GM18517 (cell line): ENCODE results near the gene ADD2.
"Not testable (repeated sequence)": the region's sequence is repeated elsewhere in the genome, so short reads cannot be mapped to it uniquely, and the experiment has no call there.

ENCODE experiments used
- ATAC-seq: cut with Tn5 transposase; IDR thresholded peaks from one replicate; pipeline ENCODE4 v1.9.1; 2021; ENCODE audit warnings: mild to moderate bottlenecking, moderate library complexity; ENCODE audit not compliant: unreplicated experiment

The ADD2 gene

DNA sequence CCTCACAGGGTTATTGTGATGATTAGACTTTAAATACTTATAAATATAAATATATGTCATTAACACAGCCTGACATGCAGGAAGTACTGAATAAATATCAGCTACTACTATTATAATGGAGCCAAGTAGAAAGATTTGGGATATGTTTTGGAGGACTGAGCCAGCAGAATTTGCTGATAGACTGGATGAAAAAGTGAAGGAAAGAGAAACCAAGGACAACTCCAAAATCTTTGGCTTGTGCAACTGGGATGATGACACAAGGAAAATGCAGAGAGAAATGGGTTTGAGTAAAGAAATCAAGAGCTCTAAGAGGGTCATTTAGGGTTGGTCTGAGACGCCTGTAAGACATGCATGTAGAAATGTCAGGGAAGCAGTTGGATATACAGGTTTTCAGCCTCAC is 15.6 kb downstream of the ADD2 start:
- no peak for ATAC-seq

DNA sequence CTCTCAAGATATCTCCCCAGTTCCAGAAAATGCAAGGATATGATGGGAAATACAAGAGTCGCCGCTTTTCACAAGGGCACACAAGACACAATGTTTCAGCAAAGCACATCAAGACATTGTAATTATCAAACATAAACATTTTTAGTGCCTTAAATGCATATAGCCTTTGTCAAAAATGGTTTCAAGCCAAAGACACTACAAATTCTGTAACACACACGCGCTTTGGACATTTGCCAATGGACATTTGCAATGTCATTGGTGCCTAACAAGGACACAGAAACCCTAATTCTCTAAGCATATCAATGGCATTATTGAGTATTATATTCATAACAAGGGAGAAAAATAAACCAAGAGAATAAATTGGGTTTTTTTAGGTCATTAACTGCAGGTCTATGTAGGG is 16.1 kb downstream of the ADD2 start:
- no peak for ATAC-seq

DNA sequence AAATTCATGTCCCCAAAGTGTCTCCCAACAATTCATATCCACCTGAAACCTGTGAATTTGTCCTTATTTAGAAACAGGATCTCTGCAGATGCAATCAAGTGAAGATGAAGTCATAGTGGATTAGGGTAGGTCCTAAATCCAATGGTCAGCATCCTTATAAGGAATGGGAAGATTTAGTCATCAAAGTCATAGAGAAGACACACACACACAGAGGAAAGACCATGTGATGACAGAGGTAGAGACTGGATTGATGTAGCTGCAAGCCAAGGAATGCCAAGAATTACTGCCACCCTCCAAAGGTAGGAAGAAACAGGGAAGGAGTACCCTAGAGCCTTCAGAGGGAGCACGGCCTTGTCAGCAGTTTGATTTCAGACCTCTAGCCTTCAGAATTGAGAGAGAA is 17.7 kb downstream of the ADD2 start:
- ATAC-seq = no peak

DNA sequence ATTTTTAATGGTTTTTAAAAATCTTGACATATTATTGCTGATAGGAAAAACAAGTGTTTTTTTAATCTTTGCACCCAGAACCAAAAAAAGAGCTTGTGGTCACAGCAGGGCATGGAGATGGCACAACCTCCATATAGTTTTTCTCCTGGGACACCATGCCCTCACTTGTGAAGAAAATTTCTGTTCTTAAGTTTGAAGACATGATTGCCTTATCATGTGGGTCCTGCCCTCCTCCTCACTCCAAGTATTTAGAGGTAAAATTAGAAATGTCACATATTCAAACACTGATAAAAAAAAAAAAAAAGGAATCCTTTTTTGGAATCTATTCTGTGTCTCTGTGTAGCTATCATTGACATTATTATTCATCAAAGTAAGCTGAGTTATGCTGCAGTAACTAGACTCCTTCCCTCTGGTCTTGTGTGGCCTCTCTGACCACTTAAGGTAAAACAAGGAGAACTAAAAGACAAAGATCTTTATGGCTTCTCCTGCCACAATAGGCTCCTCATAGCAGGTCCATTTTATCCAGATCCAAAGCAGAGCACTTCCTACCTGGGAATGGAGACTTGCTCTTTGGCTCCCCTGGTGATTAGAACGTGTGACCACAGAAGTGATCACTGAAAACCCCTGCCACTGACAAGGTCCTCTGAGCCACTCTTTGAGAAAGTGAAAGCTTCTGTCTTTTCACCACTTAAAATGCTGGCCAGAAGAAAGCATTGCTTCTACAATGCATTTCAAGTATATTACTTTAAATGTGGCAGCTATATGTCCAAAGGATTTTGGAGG is 19.8 kb downstream of the ADD2 start:
- ATAC-seq = no peak

DNA sequence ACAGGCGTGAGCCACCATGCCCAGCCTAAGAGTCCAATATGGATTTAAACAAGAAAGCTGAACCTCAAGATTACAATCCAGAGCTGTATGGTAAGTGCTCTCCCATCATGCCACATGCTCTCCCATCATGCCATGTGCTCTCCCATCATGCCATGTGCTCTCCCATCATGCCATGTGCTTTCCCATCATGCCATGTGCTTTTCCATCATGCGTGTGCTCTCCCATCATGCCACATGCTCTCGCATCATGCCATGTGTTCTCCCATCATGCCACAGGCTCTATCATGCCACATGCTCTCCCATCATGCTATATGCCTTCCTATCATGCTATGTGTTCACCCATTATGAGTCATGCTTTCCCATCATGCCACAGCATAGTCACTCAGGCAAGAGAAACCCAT is 20.7 kb downstream of the ADD2 start:
- no peak for ATAC-seq

DNA sequence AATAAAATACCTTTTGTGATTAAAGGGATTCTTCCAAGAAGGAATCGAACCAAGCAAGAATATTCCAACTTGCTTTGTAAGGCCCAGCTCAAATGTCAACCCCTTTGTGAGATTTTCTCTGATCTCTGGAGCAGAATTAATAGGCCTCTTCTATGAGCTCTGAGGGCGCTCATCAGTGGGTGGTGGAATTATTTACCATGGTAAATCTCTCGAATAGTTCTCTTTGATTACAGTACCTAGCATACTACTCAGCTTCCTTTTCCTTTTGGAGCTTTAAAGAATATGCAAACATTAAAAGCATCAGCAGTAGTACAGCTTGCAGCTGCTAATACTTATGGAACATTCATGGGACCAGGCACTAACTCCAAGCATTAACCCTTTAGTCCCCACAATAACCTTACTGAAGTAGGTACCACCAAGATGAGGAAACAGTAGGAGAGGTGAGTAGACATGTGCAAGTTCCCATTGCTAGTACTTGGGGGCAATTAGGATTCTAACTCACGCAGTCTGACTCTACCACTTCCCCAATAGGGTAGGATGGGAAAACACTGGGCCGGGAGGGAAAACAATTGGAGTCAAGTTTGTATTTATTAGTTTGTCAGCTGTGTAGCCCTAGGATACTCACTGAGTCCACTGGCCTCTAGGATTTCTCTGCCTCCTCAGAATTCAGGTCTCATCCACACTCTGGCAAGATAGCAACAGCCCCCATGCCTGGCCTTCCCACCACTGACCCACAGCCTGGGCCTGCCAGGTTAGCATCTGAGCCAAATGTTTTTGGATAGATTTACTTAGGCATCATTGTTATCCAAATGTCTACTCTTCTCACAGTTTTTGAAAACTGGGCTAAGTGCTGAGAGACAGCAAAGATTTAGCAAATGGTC is 21.7 kb downstream of the ADD2 start:
- ATAC-seq = no peak

DNA sequence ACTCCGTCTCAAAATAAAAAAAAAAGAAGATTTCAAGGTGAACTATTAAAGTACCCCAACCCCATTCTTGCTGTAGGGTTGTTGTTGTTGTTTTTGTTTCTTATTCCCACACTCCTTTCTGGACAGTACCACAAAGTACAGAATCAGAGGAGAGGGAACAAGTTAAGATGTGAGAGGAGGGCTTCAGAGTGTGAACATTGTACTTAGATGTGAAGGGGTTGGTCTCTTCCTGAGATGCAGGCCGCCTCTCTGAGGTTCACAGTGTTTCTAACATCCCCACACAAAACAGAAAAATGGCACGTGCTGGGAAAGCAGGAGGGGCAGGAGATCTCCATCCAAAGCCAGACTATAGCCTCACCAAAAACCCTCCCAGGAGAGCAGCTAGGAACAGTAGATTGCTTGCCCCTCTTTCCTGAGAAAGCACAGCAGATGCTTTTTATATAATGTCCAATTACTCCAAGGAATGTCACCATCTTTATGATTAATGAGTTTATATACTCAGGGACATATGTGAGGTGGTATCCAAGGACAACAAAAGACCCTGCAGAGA is 22.6 kb downstream of the ADD2 start:
- no peak for ATAC-seq

DNA sequence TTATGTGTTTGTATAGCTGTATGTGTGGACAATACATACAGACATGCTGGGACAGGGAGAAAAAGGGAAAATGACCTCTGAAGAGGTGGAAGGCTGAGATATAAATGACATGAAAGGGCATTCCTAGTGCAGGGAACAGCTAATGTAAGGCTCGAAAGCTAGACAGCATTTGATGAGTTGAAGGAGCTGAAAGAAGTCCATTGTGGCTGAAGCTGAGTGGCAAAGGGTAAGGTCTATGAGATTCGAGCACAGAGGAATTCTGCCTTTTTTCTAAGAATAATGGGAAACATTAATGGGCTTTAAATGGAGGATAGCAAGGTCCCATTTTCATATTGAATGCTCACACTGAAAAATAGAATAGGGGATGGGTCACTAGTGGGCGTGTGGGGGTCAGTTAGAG is 23.6 kb downstream of the ADD2 start:
- no peak for ATAC-seq

DNA sequence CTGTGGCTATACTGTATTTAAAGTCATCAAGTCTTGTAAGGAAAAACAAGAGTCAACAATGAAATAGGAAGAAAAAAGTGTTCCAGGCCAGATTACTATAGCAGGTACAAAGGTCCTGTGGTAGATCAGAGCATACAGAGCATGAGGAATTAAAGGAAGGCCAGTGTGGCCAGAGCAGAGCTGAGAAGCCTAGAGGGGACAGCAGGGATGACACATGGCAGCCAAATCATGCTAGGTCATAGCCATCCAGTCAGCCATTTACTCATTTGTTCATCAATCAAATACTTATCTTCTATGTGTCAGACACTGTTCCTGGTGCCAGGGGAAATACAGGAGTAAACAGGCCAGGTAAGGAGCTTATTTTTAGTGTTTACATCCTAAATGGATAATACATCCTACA is 24.3 kb downstream of the ADD2 start:
- no peak for ATAC-seq

DNA sequence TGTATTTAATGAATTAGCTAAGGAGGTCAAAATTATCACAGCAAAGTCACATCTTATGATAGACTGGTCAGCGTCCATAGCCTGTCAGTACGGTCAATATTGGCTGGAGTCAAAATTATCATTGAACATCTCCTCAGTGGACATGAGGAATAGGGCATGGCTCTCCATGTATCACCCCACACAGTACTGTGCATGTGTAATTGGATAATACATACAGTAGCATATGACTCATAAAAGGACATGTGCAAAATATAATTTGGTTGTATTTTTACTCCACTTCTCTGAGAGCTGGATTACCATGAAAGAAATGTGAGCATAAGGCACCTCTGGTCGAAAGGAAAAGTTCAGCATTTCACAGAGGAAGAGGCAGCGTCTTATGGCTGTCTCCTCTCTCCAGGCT is 24.9 kb downstream of the ADD2 start:
- no peak for ATAC-seq

DNA sequence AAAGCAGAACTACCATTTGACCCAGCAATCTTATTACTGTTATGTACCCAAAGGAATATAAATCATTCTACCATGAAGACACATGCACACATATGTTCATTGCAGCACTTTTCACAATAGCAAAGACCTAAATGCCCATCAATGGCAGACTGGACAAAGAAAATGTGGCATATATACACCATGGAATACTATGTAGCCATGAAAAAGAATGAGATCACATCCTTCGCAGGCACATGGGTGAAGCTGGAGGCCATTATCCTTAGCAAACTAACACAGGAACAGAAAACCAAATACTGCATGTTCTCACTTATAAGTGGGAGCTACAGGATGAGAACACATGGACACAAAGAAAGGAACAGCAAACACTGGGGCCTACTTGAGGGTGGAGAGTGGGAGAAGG is 28.5 kb downstream of the ADD2 start:
- ATAC-seq = not testable (repeated sequence)

DNA sequence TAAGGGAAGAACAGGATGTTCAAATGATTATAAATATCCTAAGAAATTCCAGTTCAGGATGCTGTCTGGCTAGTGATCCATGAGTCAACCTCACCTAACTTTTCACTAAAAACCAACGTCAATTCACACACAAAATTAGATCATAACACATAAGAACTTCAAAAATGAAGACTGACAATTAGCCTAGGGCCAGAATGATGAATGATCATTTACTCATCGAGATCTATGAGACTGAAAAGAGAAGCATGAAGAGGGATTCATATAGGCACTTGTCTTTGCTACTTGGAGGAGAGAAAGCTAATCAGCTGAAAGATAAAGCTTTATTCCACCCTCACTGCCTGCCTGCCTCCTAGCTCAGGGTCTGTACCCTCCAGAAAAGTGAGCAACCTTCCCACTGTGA is 29.8 kb downstream of the ADD2 start:
- ATAC-seq = no peak

DNA sequence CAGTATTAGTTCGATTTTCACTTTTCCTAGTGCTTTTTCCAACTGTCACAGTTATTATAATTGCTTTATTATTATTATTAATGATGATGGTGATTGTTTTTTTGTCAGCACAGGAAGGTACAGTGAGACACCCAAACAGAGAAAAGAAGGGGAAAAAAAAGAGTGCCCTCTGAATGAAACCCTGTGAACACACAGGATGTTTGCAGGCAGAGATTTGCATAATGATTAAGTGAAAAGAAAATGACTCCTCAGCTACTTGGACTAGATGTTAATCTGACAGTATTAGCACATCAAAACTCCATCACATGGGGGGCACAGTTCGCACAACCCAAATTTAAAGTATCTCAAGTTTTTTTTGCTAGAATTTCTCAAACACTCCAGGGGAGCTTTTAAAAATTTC is 32.9 kb downstream of the ADD2 start:
- no peak for ATAC-seq

DNA sequence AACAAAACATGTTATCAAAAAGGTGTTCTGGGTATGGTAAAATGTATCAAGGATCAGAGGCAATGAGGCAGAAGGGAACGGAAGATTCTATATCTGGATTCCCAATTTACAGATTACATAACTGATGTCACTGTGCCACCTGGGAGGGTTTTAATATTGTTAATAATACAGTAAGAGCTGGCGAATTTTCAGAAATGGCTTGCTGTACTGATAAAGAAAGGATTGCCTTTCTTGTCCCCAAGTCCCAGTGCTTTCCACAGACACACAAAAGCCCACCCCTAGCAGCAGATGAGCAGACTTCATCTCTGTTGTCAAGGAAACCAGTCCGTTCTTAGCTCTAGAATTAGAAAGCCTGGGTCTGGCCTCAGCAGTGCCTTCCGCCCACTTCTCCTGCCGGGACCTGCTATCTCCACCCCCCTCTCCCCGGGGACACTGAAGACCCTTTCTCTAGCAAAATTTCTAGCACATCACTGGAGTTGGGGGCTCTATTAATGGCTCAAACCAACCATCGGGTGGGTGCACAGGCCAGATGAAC is 34.3 kb downstream of the ADD2 start:
- no peak for ATAC-seq

DNA sequence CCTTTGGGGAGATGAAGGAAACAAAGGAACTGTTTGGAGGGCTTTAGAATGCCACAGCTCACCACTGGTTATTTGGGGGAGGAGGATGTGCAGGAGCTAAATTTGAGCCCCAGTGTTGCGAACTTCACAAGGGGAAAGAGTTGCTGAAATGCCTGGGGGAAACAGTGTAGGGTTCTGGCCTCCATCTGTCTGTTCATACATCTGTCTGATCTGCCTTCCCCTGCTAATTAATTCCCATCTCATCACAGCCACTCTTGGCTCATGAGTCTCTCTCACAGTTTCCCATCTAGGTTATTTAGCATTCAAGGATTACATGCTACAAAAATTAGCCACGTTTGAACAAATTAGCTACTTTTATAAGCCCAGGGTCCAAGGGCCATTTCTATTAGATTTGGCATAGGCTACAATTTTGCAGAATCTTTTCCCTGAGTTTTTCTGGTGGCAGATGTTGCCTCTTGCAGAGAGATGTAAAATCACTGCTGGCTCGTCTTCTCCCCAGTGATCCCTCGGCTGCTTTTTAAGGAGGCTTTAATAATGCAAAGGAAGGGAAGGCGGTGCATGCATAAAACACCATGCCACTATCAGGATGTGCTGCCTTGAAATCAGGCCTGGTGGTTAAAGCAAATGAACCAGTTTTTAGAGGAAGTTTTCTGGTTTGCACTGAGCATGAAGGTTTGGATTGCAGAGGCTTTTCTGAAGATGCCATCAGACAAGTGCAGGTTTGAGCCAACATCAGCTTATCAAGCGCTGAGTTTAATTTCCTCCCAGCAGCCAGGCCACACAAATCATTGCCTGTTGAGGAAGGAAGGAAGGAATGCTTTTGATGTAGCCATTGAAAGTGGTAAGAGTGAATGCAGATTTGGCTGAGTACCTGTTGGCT is 35.0 kb downstream of the ADD2 start:
- ATAC-seq = no peak

DNA sequence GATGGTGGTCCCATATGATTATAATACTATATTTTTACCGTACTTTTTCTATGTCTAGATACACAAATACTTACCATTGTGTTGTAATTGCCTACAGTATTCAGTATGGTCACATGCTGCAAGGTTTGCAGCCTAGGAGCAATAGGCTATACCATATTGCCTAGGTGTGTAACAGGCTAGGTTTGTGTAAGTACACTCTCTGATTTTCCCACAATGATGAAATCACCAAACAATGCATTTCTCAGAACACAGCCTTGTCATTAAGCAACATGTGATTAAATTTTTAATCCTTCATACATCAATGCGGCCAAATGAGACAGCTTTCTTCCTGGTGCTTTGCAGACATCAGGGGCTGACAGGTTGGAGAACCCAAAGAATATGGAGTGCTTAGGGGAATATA is 37.3 kb downstream of the ADD2 start:
- no peak for ATAC-seq

DNA sequence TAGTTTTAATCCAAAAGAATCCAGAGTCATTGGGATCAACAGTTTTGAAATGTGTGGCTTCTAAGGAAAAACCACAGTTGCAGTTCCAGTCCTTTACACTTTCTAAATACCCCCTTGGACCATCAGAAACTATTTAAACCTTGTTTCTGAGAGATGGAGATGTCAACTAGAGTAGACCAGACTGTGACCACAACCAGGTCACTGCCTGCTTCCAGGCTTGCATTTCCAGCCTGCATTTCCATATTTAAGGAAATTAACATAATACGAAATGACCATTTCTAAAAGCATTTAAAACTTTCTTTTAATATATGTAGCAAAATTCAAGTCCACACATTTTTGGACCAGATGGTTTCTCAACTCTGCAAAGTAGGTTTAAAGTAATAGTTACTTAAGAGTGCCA is 38.4 kb downstream of the ADD2 start:
- no peak for ATAC-seq

DNA sequence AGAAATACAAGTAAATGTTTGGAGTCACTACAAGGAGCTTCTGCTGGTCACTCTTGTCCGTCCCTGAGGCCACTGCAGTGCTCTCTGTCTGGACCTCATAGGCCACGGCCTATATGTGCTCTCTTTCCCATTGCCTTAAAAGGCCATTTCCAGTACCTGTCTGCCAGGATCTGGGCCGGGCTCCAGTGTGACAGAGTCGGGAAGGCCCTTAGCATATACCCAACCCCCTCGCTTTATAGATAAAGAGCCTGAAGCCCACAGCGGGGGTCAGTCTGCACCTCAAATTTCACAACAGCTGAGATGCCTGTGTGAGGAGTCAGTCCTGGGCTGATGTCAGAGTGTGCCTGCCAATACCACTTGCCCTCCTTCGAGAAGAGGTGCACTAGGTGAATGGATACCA is 39.9 kb downstream of the ADD2 start:
- ATAC-seq = no peak

DNA sequence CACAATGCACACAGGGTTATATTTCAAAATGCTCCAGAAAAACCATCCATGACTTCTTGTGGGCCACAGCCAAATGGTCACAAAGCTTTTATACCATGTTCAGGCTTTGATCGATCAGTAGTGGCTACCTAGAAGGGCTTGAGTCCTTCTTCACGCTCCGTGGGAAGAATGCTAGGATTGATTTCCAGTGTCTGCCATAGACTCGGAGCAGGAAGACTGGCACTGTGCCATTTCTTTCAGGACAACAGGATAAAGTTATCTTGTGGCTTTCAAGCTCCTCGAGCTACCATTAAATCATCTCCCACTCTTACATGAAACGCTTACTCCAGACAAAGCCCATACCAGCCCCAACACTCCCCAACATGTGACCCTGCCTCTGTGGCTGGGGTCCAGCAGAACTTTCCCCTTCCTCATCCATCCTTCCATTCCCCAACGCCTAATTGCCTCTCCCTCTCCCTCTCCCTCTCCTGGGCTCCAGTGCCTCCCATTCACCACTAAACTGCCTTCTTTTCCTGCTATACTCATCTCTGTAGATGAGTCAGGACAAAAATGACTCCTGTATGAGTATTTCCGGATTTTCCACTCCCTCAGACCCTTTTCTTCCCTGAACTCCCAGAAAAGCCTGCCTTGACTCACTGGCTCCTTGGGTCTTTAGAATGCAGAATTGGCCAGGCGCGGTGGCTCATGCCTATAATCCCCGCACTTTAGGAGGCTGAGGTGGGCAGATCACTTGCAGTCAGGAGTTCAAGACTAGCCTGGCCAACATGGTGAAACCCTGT is 40.9 kb downstream of the ADD2 start:
- ATAC-seq = no peak

DNA sequence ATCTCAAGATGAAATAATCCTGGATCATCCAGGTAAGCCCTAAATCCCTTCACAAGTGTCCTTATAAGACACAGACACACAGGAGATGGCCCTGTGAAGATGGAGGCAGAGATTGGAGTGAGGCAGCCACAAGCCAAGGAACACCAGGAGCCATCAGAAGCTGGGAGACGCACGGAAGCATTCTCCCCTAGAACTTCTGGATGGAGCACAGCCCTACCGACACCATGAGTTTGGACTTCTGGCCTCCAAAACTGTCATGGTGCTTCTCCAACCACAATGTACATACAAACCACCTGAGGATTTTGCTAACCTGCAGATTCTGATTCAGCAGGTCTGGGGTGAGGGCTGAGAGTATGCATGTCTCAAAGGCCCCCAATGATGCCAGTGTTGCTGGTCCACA is 42.5 kb downstream of the ADD2 start:
- no peak for ATAC-seq
